ENCODE measurements around the gene THRA. TPM values are rescaled to one million over a fixed set of nuclear protein-coding genes. Genes with fewer than 3 reads are reported as not detected.

Gene THRA
- total RNA-seq, 1 donor from 2014 or later: 78.3 TPM

- Histone ChIP-seq H3K4me1 (peaks cover 90% of the 10 kb centered on the region), H3K36me3 (peaks cover 37% of the 10 kb centered on the region), H3K27me3 (ENCODE audit: low read depth) (no peaks in the 10 kb centered on the region), H3K9me3 (replicated peaks) (no peaks in the 10 kb centered on the region), H3K27ac (replicated peaks) (peak overlapping the region; percentile 100), H3K4me3 (peak overlapping the region; percentile 98)
- intact Hi-C loops (cut with micrococcal nuclease): no loop called here
- DNase-seq: peak; percentile 100
- TF ChIP-seq, protein P1, sequence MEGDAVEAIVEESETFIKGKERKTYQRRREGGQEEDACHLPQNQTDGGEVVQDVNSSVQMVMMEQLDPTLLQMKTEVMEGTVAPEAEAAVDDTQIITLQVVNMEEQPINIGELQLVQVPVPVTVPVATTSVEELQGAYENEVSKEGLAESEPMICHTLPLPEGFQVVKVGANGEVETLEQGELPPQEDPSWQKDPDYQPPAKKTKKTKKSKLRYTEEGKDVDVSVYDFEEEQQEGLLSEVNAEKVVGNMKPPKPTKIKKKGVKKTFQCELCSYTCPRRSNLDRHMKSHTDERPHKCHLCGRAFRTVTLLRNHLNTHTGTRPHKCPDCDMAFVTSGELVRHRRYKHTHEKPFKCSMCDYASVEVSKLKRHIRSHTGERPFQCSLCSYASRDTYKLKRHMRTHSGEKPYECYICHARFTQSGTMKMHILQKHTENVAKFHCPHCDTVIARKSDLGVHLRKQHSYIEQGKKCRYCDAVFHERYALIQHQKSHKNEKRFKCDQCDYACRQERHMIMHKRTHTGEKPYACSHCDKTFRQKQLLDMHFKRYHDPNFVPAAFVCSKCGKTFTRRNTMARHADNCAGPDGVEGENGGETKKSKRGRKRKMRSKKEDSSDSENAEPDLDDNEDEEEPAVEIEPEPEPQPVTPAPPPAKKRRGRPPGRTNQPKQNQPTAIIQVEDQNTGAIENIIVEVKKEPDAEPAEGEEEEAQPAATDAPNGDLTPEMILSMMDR (IDR thresholded peaks at IDR 0.05; ENCODE audit: borderline replicate concordance): no peak
These were observed 36.3 kb downstream of the THRA start for GRCh38 chr17:40098846-40099618.

- intact Hi-C loops (cut with micrococcal nuclease): no loop called here
- Histone ChIP-seq H3K27me3 (ENCODE audit: low read depth) (no peaks in the 10 kb centered on the region), H3K36me3 (peaks cover 29% of the 10 kb centered on the region), H3K4me3 (peak overlapping the region; percentile 98), H3K9me3 (replicated peaks) (no peaks in the 10 kb centered on the region), H3K4me1 (peaks cover 90% of the 10 kb centered on the region), H3K27ac (replicated peaks) (peak overlapping the region; percentile 100)
- no peak for DNase-seq
- TF ChIP-seq, protein P1 (IDR thresholded peaks at IDR 0.05; ENCODE audit: borderline replicate concordance): no peak
These were observed 37.1 kb downstream of the THRA start for GRCh38 chr17:40099619-40100418.

DNA sequence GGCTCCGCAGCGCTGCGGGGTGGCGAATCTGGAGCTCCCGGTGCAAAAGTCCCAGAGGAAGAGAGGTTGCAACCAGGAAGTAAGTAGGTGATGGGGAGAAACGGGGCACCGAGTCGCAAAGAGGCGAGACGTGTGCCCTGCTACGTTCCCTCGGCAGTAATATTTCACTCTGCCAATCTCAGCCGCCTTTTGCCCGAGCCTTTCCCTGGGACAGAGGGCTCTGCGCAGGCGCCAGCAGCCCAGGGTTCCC, 37.6 kb downstream of the THRA start, which contains the start of gene NR1D1:
NR1D1 (minus strand) TSS at position 171 of the 250 bp plus-strand sequence. CDS start 495 bp downstream, outside the sequence.
- H3K9me3 ChIP-seq (replicated peaks): no peaks in the 10 kb centered on the region
- H3K27me3 ChIP-seq (ENCODE audit: low read depth): no peaks in the 10 kb centered on the region
- peak within 1 kb of the TSS; percentile 98 for H3K4me3 ChIP-seq
- H3K36me3 ChIP-seq: peaks cover 24% of the 10 kb centered on the region
- TF ChIP-seq, protein P1 (IDR thresholded peaks at IDR 0.05; ENCODE audit: borderline replicate concordance): no peak
- intact Hi-C loops (cut with micrococcal nuclease): no loop called here
- no peak for DNase-seq
- H3K27ac ChIP-seq (replicated peaks): peak within 1 kb of the TSS; percentile 100
- peaks cover 90% of the 10 kb centered on the region for H3K4me1 ChIP-seq

GRCh38 chr17:40100669-40101366, 38.1 kb downstream of the THRA start:
- peak overlapping the region; percentile 98 for H3K4me3 ChIP-seq
- peak overlapping the region; percentile 100 for H3K27ac ChIP-seq (replicated peaks)
- intact Hi-C loops (cut with micrococcal nuclease): no loop called here
- peaks cover 90% of the 10 kb centered on the region for H3K4me1 ChIP-seq
- TF ChIP-seq, protein P1 (IDR thresholded peaks at IDR 0.05; ENCODE audit: borderline replicate concordance): no peak
- H3K36me3 ChIP-seq: peaks cover 19% of the 10 kb centered on the region
- no peaks in the 10 kb centered on the region for H3K9me3 ChIP-seq (replicated peaks)
- no peaks in the 10 kb centered on the region for H3K27me3 ChIP-seq (ENCODE audit: low read depth)
- DNase-seq: peak; percentile 99

Measured in left ventricle myocardium inferior (tissue), 1 donor.